Prostate gland (tissue), 2 donors: ENCODE measurements around the gene ADIPOQ. TPM values are rescaled to one million over a fixed set of nuclear protein-coding genes. Genes with fewer than 3 reads are reported as not detected.
"Not testable (repeated sequence)": the region's sequence is repeated elsewhere in the genome, so short reads cannot be mapped to it uniquely, and the experiment has no call there.

Source experiments
- DNase-seq: peaks from one replicate; pipeline ENCODE4 v3.0.0-alpha.2; 2019; ENCODE audit warnings: low spot score
- H3K27ac ChIP-seq, 2 donors: fragments of 200-600 bp; sonication (generic); 2 replicates each; pipeline ENCODE4 v1.5.1; 2017 to 2019
- H3K27me3 ChIP-seq: fragments of 200-600 bp; sonication (generic); replicated peaks from 2 replicates; pipeline ENCODE4 v1.5.1; 2019; ENCODE audit not compliant: insufficient read depth
- H3K36me3 ChIP-seq, 2 donors: fragments of 200-600 bp; sonication (generic); 1 replicate in 1 of 2; 2 replicates in 1 of 2; pipeline versions ENCODE4 v1.5.1 to v1.8.1; 2017 to 2019
- H3K4me1 ChIP-seq: fragments of 200-600 bp; sonication (generic); replicated peaks from 2 replicates; pipeline ENCODE4 v1.5.1; 2019
- H3K4me3 ChIP-seq, 2 donors: fragments of 200-600 bp; sonication (generic); 2 replicates each; pipeline ENCODE4 v1.5.1; 2017 to 2019
- H3K9me3 ChIP-seq: fragments of 200-600 bp; sonication (generic); 2 replicates; pipeline ENCODE4 v1.5.1; 2017
- CTCF ChIP-seq, 4 experiments: fragments of 200-600 bp in 2 of 4; fragments of 450-650 bp in 2 of 4; sonication (generic) in 2 of 4; IDR thresholded peaks; 1 replicate in 3 of 4; 2 replicates in 1 of 4; pipeline ENCODE4 v1.5.1; 2016 to 2019; ENCODE audit warnings: antibody characterized with exemption in 4 of 4, mild to moderate bottlenecking in 2 of 4, moderate library complexity in 2 of 4
- POLR2A ChIP-seq: fragments of 450-650 bp; IDR thresholded peaks from one replicate; pipeline ENCODE4 v1.6.1; 2016; ENCODE audit warnings: antibody characterized with exemption, mild to moderate bottlenecking
- POLR2AphosphoS5 ChIP-seq: sonication (generic); formaldehyde crosslinking; IDR thresholded peaks from one replicate; pipeline ENCODE4 v1.6.1; 2017; ENCODE audit warnings: antibody characterized with exemption
- WGBS: methylation state at CpG from one replicate; pipeline ENCODE4 v1.1.5; 2018; 5-methylcytosine and 5-hydroxymethylcytosine counted together
- intact Hi-C: fragments of 100-400 bp; cut with DNase I; formaldehyde crosslinking; loops from one replicate; pipeline ENCODE4 v1.14.2; 2022
- total RNA-seq, 2 donors: library from RNA; depleted of rRNA; stranded (reverse); fragments of >200 nt; gene quantifications; one replicate each; pipeline ENCODE4 v1.1.0, GENCODE V29; 2016

ADIPOQ gene
- total RNA-seq, 2 donors from 2014 or later = not detected

- Histone ChIP-seq H3K36me3 (no peaks in the 10 kb centered on the region), H3K9me3 (no peaks in the 10 kb centered on the region), H3K27me3 (no peaks in the 10 kb centered on the region), H3K4me1 (no peaks in the 10 kb centered on the region), H3K4me3 (no peak overlapping the region), H3K27ac (no peak overlapping the region)
- TF ChIP-seq POLR2A (no peak), CTCF (IDR thresholded peaks at IDR 0.05) (no peak), POLR2AphosphoS5 (no peak)
- 87% methylated on average over 1 of the region's 1 CpG for WGBS
- DNase-seq = no peak
- intact Hi-C loops = no loop called here
Observed at GRCh38 chr3:186883686-186884058, 41.2 kb downstream of the ADIPOQ start.

- H3K36me3 ChIP-seq, H3K4me3 ChIP-seq, H3K9me3 ChIP-seq, DNase-seq, H3K4me1 ChIP-seq, H3K27ac ChIP-seq, intact Hi-C loops, H3K27me3 ChIP-seq: not testable (repeated sequence)
- WGBS = 93% methylated on average over 26 of the region's 29 CpGs
Observed at GRCh38 chr3:186884868-186885267, 42.4 kb downstream of the ADIPOQ start.

- H3K4me1 ChIP-seq = no peaks in the 10 kb centered on the region
- no peak for DNase-seq
- H3K27me3 ChIP-seq = no peaks in the 10 kb centered on the region
- H3K36me3 ChIP-seq = no peaks in the 10 kb centered on the region
- H3K9me3 ChIP-seq = no peaks in the 10 kb centered on the region
- H3K4me3 ChIP-seq = no peak overlapping the region
- H3K27ac ChIP-seq = no peak overlapping the region
- intact Hi-C loops = no loop called here
- WGBS = 81% methylated on average over 5 of the region's 5 CpGs
- no peak for TF ChIP-seq CTCF (IDR thresholded peaks at IDR 0.05)
- no peak for TF ChIP-seq POLR2AphosphoS5
- TF ChIP-seq POLR2A = no peak
Observed at GRCh38 chr3:186886202-186886981, 43.9 kb downstream of the ADIPOQ start.

GRCh38 chr3:186887507-186887938, 45.0 kb downstream of the ADIPOQ start:
- WGBS = 63% methylated on average over 5 of the region's 5 CpGs
- DNase-seq, H3K9me3 ChIP-seq, H3K4me1 ChIP-seq, H3K4me3 ChIP-seq, H3K36me3 ChIP-seq, intact Hi-C loops, H3K27me3 ChIP-seq, H3K27ac ChIP-seq: not testable (repeated sequence)

GRCh38 chr3:186888569-186888968, 46.1 kb downstream of the ADIPOQ start:
- Histone ChIP-seq H3K4me3 (no peak overlapping the region), H3K27me3 (no peaks in the 10 kb centered on the region), H3K27ac (no peak overlapping the region), H3K9me3 (no peaks in the 10 kb centered on the region), H3K4me1 (no peaks in the 10 kb centered on the region), H3K36me3 (no peaks in the 10 kb centered on the region)
- TF ChIP-seq POLR2A (no peak), CTCF (IDR thresholded peaks at IDR 0.05) (no peak), POLR2AphosphoS5 (no peak)
- DNase-seq = no peak
- intact Hi-C loops = no loop called here
- WGBS = 7% methylated on average over 6 of the region's 6 CpGs

- H3K4me3 ChIP-seq, H3K27me3 ChIP-seq, H3K27ac ChIP-seq, DNase-seq, H3K9me3 ChIP-seq, intact Hi-C loops, H3K4me1 ChIP-seq, H3K36me3 ChIP-seq: not testable (repeated sequence)
- 98% methylated on average over 4 of the region's 4 CpGs for WGBS
Observed at GRCh38 chr3:186889698-186890097, 47.2 kb downstream of the ADIPOQ start.
